ENCODE data around the gene CEP112. TPM values are rescaled to one million over a fixed set of nuclear protein-coding genes. Genes with fewer than 3 reads are reported as not detected.
"Not testable (repeated sequence)": the region's sequence is repeated elsewhere in the genome, so short reads cannot be mapped to it uniquely, and the experiment has no call there.

Gene CEP112
- total and polyA plus RNA-seq, 8 donors: 15.1 to 23.8 (median 19.7) TPM

- TF ChIP-seq, protein P1, sequence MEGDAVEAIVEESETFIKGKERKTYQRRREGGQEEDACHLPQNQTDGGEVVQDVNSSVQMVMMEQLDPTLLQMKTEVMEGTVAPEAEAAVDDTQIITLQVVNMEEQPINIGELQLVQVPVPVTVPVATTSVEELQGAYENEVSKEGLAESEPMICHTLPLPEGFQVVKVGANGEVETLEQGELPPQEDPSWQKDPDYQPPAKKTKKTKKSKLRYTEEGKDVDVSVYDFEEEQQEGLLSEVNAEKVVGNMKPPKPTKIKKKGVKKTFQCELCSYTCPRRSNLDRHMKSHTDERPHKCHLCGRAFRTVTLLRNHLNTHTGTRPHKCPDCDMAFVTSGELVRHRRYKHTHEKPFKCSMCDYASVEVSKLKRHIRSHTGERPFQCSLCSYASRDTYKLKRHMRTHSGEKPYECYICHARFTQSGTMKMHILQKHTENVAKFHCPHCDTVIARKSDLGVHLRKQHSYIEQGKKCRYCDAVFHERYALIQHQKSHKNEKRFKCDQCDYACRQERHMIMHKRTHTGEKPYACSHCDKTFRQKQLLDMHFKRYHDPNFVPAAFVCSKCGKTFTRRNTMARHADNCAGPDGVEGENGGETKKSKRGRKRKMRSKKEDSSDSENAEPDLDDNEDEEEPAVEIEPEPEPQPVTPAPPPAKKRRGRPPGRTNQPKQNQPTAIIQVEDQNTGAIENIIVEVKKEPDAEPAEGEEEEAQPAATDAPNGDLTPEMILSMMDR (IDR thresholded peaks at IDR 0.05): no peak
- Histone ChIP-seq H3K36me3 (no peaks in the 10 kb centered on the region), H3K4me3 (no peak overlapping the region), H3K27me3 (no peaks in the 10 kb centered on the region), H3K4me1 (no peaks in the 10 kb centered on the region), H3K9me3 (peaks cover 0 to 34% of the 10 kb centered on the region in 2 donors), H3K27ac (no peak overlapping the region)
- intact Hi-C loops (cut with DNase I): no loop called here
- DNase-seq: no peak
- ATAC-seq: no peak
Measured at GRCh38 chr17:65830356-65830755, 361.6 kb downstream of the CEP112 start.

GRCh38 chr17:65826577-65826976 is 365.4 kb downstream of the CEP112 start:
- intact Hi-C loops (cut with DNase I): not testable (repeated sequence)

GRCh38 chr17:65824901-65825300 is 367.0 kb downstream of the CEP112 start:
- Histone ChIP-seq H3K27ac (no peak overlapping the region), H3K9me3 (peaks cover 0 to 5% of the 10 kb centered on the region in 2 donors), H3K4me3 (no peak overlapping the region), H3K36me3 (no peaks in the 10 kb centered on the region), H3K27me3 (no peaks in the 10 kb centered on the region), H3K4me1 (no peaks in the 10 kb centered on the region)
- no peak for ATAC-seq
- no peak for DNase-seq
- TF ChIP-seq, protein P1 (IDR thresholded peaks at IDR 0.05): no peak
- intact Hi-C loops (cut with DNase I): no loop called here

More at GRCh38 chr17:65826577-65826976, 365.4 kb downstream of the CEP112 start:
- H3K4me3 ChIP-seq, DNase-seq, H3K9me3 ChIP-seq, ATAC-seq, H3K27me3 ChIP-seq, H3K36me3 ChIP-seq, H3K27ac ChIP-seq, H3K4me1 ChIP-seq: not testable (repeated sequence)

GRCh38 chr17:65823713-65824112 is 368.2 kb downstream of the CEP112 start:
- no peak for ATAC-seq
- intact Hi-C loops (cut with DNase I): no loop called here
- TF ChIP-seq, protein P1 (IDR thresholded peaks at IDR 0.05): no peak

GRCh38 chr17:65820811-65821210 is 371.1 kb downstream of the CEP112 start:
- ATAC-seq: no peak
- H3K4me3 ChIP-seq: no peak overlapping the region
- intact Hi-C loops (cut with DNase I): no loop called here
- H3K4me1 ChIP-seq: no peaks in the 10 kb centered on the region
- H3K36me3 ChIP-seq: no peaks in the 10 kb centered on the region
- DNase-seq: no peak
- no peak overlapping the region for H3K27ac ChIP-seq
- no peaks in the 10 kb centered on the region for H3K27me3 ChIP-seq
- TF ChIP-seq, protein P1 (IDR thresholded peaks at IDR 0.05): no peak
- no peaks in the 10 kb centered on the region for H3K9me3 ChIP-seq

More at GRCh38 chr17:65823713-65824112, 368.2 kb downstream of the CEP112 start:
- H3K9me3 ChIP-seq: peaks cover 0 to 2% of the 10 kb centered on the region in 2 donors
- H3K4me1 ChIP-seq: no peaks in the 10 kb centered on the region
- no peak for DNase-seq
- H3K27ac ChIP-seq: no peak overlapping the region
- no peak overlapping the region for H3K4me3 ChIP-seq
- no peaks in the 10 kb centered on the region for H3K27me3 ChIP-seq
- H3K36me3 ChIP-seq: no peaks in the 10 kb centered on the region

- intact Hi-C loops (cut with DNase I): no loop called here
- no peak for ATAC-seq
Measured at GRCh38 chr17:65820306-65820705, 371.6 kb downstream of the CEP112 start.

More at GRCh38 chr17:65820306-65820705, 371.6 kb downstream of the CEP112 start:
- H3K27me3 ChIP-seq: no peaks in the 10 kb centered on the region
- H3K4me3 ChIP-seq: no peak overlapping the region
- H3K4me1 ChIP-seq: no peaks in the 10 kb centered on the region
- H3K9me3 ChIP-seq: no peaks in the 10 kb centered on the region
- H3K27ac ChIP-seq: no peak overlapping the region
- no peaks in the 10 kb centered on the region for H3K36me3 ChIP-seq
- DNase-seq: no peak
- TF ChIP-seq, protein P1 (IDR thresholded peaks at IDR 0.05): no peak

Measured in left lung (tissue), 10 donors.